HG03097 (cell line): ENCODE measurements around the gene CH25H.

Source experiments
- ATAC-seq: cut with Tn5 transposase; IDR thresholded peaks from one replicate; pipeline ENCODE4 v1.9.1; 2021; ENCODE audit not compliant: unreplicated experiment, low FRiP score

The CH25H gene

DNA sequence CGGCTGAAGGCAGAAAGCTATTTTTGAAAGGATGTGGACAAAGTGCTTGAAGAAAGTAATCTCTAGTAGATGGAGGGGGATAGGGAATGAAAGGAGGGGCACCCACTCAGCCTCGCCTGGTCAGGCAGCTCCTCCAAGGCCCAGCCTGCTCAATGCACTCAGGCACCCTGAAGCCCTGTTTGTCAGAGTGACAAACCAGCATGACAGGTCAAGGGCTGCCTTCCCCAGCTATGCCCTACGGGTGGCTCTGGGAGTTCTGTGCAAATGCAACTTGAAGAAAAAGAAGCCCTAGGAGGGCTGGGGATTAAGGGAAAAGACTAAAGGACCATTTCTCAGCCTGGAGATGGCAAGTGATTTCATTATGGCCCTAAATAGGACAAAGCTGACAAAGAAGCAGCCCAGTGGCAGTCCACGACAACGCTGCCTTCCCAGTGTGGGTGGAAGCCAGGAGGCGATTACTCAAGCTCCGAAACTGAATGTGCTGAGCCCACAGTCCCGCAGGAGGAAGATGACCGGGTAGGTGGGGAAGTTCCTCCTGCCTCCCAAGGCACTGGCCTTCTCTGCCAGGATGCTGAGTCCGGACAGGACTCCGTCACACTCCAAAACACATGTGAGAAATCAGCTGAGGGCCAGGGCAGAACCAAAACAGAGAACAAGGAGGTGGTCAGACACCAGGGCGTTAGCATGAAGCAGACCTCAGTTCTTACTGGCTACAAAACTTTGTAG is 28.1 kb upstream of the CH25H start:
- ATAC-seq, result no peak

DNA sequence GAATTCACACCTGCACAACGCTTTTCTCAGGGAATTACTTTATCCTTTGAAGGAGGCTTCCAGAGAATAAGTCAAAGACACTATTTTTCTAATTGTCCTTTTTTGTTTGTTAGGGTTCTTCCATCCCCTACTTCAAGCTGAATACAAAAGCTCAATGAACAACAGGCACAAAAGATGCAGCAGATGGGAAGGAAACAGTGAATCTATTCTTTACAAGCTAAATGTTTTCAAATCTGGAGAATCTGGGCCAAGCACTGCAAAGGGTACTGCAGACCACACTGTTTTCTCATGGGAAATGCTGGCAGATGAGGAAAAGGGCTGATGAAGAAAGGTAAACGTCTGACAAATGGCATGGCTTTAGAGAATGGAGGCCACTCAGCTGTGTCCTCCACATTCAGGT is 25.9 kb upstream of the CH25H start:
- ATAC-seq, result no peak

DNA sequence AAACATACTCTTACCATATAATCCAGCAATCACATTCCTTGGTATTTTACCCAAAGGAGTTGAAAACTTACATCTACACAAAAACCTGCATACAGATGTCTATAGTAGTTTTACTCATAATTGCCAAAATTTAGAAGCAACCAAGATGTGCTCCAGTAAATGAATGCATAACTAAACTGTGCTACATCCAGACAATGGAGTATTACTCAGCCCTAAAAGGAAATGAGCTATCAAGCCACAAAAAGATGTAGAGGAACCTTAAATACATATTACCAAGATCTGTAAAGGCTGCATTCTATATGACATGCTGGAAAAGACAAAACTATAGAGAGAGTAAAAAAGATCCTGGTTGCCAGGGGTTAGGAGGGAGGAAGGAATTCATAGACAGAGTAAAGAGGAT is 21.8 kb upstream of the CH25H start:
- no peak for ATAC-seq

DNA sequence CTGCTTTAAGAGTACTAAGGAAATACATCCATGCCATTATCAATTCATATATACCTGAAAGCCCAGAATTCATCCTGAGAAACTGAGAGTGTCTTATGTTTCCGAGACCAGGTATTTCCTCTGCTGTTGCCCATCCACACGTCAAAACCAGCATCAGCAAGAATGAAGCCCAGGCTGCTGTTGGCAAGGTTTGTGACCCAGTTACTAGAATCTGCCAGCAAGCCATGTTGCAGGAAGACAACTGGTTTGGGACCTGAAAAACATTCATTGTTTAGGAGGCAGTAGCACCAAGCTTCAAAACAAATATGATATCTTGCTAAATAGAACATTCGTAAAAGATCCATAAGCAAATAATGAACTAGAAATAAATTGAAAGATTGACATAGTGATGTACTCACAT is 21.0 kb upstream of the CH25H start:
- no peak for ATAC-seq

DNA sequence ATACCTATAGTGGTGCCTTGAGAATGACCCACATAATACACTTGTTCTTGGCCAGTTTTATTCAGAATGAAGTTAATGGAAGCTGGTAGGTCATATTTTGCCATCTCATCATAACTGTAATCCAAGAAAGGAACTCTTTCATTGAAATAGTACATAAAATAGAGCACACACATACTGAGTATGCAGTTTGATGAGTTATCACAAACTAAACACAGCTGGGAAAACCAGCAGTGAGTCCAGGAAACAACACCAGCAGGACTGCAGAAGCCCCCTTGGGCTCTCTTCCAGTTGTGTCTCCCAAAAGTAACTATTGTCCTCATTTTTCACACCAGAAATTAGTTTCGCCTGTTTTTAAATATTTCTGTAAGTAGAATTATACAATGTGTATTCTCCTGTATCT is 19.8 kb upstream of the CH25H start:
- no peak for ATAC-seq

DNA sequence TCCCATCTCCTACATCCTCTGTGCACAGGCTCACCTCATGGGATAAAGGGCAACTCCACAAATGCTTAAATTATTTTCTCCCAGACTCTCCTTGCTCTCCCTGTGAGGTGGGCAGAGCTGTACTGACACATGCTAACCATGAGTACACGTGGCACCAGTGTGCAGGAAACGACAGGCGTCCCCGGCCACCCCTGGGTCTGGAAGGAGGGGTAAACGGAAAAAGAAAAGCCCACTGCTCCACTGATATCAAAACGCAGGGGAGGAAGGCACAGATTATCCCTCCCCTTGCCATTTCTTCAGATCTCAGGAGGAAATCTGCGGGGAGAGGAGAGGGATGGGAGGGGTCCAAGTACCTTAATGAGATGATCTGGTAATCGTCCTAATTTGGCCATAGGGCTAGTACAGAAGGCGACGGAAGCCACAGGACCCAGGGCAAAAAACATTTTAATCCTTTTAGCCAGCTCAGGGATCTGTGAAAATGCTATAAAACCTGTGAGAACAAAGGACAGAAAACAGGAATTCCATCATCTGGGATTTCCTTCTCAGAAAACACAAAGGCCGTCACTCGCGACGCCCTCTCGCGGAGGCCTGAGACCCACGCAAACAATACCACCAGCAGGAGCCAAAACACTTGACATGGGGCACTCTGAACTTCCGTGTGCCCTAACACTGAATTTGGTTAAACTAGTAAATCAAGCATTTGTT is 17.8 kb upstream of the CH25H start:
- ATAC-seq, result no peak

DNA sequence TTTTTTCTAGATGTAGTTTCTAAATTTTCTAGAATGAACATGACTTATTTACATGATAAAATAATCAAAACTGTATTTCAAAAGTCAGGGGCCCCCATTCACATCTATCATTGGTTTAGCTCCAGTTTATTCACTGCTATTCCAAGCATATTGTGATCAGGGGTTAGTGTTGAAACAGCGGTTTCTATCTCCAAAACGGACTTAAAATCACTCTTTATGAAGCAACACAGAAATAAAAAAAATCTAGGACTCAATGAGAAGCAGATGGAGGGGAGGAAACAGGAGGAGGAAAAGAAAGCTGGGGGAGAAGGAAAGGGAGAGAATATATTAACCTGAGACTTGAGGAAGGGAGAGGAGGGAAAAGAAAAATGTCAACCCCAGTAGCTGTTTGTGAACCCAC is 14.8 kb upstream of the CH25H start:
- no peak for ATAC-seq

DNA sequence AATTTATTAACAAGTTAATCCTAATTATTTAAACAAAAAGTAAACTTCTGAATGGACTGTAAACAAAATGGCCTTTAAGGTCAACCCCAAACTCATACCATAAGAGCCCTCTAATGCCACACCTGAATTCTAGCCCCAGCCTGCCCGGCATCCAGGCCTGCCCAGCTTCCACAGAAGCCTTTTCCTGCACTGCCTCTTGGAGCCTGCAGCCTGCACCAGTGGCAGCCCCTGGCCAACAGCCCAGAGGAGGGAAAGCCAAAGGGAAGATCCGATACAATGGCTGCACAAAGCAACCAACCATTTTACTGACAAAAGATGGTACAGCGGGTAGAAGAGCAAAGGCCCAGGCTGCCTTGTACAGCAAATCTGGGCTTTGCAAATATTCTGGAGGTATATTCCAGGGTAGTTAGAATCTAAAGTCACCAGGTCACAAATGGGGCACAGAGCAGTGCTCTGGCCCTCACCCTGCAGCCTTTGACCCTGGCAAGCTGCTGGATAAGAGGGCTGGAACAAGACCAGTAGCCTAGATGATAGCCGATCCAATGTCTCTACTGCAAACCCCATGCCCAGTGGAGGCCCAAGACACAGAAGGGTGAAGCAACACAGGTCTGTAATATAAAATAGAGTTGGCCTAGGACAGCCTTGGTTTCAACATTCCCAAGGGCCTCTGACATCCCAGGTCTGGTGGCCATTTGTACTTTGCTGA is 12.5 kb upstream of the CH25H start:
- no peak for ATAC-seq

DNA sequence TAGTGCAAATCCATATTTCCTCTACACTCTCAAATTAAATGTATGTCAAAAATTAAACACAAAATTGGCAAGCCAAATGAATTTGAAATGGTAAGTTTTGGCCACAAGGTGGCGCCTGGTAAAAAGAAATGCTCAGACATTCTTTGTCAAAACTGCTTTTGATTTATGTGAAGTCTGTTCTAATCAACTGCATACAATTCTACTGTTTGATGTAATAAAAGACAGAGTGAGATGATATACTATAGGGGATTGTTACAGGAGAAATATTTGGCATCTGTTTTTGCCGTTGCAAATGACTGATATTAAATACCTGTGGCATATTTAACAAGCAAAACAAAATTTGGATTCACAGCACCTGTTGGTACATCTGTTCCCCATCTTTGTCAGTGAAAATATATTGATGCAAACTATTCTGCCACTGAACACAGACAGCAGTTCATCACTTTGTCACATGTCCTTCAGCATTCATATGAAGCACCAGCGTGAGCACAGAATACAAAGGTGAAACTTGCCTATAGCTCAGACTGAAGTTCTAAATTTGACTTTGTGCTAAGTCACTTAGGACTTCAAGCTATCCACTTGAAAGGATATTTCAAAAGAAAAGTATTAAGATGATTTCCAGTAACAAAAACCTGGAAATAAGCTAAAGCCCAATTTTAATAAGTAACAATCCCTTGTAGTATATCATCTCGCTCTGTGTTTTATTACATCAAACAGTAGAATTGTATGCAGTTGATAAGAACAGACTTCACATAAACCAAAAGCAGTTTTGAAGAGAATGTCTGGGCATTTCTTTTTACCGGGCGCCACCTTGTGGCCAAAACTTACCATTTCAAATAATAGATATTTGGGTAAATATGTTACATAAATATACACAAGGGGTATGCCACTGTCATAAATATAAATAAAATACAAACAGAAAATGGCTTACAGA is 10.2 kb upstream of the CH25H start:
- no peak for ATAC-seq

DNA sequence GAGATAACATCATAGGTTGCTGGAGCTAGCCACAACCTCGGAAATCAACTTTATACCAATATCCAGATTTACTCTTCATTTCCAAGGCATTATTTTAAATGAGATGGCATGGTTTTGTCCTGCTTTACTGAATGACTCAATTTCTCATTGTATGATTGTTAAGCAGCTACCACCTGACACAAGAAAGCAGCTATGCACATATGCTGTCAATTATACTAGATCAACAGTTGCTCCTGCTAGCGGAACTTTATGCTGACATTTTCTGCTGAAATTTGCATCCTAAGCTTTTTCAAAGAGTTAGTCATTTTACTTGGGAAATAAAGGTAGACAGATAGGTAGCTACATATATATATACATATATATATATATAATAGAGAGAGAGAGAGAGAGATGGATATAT is 8.9 kb upstream of the CH25H start:
- ATAC-seq, result no peak

DNA sequence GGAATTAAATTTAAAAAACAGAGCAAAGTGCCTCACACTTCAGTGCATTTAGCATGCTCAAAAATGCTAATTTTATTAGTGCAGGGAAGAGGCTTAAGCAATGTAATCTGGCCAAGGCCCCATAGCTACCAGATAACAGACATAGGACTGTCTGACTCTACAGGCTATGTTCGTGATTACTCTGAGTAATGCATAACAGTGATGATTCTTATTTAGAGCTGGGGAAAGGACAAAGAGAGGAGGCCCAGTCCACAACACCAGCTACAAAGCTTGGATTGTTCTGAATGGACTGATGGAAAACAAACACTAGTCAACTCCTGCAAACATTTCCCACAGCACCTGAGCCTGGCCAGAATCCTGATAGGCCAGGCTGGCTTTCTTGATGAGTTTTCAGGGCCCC is 8.4 kb upstream of the CH25H start:
- ATAC-seq, result no peak

DNA sequence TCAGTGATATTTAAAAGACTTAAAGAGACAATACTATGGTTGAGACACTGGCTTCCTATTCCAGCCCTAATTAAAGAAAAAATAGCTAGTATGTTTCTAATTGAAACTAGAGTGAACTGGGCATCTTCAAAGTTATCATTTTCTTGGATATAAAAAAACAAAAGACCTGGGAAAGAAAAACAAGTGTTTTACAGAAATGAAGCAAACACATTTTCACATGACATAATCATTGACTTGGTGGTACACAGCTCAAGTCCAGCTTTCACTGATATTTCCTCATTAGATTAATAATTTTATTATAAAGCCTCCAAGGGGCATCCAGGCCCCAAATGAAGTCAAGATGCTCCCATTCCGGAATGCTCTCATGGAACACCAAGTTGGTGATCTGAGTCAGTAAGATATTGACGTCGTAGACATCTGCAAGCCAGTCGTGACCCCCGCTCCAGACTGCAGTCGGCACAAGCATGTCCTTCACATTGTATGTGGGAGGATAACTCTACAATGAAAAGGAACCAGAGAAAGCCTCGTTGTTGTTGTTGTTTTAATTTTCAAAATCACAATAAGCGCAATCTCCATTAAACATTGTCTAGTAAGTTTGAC is 7.5 kb upstream of the CH25H start:
- no peak for ATAC-seq

DNA sequence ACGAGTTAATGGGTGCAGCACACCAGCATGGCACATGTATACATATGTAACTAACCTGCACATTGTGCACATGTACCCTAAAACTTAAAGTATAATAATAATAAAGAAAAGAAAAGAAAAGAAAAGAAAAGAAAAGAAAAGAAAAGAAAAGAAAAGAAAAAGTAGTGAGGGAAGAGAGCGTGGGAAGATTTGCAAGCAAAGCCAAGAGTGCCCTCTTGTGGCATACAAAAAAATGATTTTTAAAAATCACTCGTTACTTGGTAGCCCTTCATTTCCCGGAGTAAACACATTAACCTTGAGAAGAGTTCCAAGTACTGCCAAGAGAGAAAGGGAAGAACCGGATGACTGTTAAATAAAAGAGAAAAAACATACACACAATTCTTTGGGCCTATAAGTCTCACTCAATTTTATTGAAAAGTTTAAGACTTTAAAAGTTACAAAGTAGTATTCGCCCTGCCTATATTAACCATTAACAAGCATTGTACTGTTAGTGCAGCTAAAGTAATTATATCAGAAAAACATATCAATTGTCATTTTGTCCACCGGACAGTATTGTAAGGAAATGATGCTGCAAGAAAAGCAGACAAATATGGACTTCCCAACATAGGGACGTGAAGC is 6.2 kb upstream of the CH25H start:
- no peak for ATAC-seq

DNA sequence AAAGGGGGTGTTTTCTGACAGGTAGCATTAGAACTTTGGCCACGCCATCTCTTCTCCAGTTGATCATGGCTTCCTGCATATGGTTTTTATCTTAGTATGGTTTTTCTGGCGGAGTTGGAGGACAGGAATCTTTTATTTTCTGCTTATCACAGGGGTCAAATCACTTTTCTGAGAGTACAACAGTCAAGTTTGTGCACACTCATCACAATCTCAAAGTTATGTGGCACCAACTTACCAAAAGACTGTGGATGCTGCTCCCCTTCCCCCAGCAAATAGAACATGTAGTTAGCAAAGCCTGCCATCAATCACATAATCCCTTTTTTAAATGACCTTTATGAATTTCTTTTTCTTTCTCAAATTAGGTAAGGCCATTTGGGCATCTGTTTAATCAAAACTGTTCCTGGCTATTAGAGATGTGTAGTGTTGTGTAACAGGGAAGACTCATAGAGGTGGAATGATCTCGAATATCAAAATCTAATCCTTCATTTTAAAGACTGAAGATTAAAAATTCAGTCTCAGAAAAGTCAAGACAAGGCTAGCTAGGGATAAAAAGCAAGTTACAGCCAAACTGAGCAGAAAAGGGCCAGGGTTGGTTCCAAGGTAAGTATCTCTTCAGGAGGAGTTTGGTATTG is 3.8 kb upstream of the CH25H start:
- no peak for ATAC-seq

DNA sequence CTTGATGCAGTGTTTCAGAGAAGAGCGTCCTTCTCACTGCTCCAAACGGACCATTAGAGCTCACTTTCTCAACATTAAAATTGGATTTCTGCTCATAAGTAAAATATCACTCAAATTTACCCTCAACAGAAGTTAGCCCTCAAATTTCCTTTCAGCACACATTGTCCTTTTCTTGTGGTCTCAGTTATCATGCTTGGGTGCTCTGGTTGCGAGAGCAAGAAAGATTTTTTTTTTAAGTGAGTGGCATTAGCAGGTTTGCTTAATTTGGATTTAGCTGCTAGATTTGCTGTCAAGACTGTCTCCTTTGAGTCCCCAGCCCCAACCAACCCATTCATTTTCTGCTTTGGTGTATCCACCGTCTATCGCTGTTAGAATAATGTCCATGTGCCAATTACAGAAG is 2.6 kb upstream of the CH25H start:
- no peak for ATAC-seq

DNA sequence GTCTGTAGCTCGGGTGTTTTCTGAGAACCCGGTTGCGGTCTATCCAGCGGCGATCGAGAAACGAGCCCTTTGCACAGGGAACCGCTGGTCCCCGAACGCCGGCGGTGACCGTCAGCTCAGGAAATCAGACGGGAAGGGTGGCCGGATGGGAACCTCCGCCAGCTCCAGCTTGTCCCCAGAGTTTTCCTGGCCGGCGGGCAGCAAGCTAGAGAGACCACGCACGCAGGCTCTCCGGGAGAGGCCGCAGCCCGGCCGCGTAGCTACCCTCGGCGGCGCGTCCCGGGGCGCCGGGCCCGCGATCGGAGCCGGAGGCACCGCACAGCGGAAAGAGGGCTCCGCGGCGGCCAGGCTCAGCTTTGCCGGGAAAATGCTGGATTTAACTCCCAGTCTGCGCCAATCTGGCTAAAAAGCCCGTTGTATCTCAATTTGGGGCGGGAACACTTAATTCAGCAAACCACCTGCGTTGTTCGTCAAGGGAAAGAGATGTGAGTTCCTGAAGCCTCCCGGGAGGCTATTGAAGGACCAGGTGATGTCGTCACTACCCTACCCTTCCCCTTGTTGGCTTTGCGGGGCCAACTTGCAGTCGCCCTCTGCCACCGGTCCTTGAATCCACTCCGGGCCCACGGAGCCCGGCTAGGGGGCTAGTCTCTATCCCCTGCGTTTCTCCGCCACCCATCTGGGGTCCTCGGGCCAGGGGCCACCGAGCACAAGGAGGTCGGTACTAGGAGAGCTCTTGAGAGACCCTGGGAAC is 859 bp upstream of the CH25H start:
- ATAC-seq, result no peak

DNA sequence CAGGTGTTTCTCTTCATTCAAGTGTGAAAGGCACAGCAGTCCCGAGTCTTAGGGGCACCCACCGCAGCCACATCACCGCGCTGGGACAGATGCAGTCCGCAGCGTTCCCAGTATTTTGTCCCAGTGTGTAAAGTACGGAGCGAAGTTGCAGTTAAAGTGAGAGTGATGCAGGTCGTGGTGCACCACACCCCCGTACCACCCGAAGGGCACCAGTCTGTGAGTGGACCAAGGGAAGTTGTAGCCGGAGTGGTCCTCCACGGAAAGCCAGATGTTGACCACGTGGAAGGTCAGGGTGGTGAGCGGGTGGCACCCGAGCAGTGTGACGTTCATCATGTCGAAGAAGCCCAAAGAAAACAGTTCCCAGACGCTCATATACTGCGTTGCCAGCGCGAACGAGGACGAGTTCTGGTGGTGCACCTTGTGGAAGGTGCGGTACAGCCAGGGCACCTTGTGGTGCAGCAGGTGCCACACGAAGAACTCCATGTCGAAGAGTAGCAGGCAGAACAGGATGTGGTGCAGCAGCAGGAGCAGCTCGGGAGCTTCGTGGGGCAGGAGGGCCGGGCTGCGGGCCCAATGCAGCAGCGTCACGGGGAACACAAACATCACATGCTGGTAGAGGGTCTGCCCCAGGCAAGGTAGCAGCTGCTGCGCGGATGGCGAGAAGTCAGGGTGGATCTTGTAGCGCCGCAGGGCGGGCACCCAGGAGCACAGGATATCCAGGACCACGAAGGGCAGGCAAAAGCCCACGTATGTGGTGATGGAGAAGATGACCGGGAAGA is 526 bp downstream of the CH25H start:
- no peak for ATAC-seq

DNA sequence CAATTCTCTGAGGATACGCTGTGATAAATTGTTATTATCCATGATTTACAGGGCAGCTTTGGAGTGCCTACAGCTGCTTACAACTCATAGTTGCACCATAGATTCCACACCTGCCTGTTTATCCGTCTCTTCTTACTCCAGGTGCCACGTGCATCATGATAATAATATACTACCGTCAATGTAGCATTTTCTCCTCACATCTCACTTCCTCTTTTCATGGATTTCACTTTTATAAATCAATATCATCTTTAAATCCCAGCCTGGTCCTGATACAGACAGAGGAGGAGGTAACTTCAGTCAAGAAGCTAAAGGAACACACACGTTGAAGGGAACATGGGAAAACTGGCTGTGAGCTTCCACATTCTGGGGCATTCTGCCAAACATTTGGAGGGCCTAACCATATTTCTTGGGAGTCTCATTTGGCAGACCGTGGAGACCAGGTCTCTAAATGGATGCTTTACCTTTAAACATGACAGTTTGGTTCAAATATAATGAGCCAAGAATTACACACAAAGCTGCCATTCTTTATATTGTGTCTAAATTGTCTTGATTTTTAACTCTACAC is 2.4 kb downstream of the CH25H start:
- no peak for ATAC-seq
